Endodermal cell (in vitro differentiated cells): ENCODE measurements around the gene ERAS. TPM values are rescaled to one million over a fixed set of nuclear protein-coding genes. Genes with fewer than 3 reads are reported as not detected.
A peak's percentile ranks its signal among the peaks of the same experiment; 100 is the strongest.

Experiments
- DNase-seq: peaks from one replicate; pipeline ENCODE4 v3.0.0-alpha.2; 2017
- H3K27ac ChIP-seq: 2 replicates; pipeline ENCODE4 v1.5.1; 2013; ENCODE audit warnings: mild to moderate bottlenecking, low read depth, low read length, moderate library complexity
- H3K27me3 ChIP-seq: 2 replicates; pipeline ENCODE4 v1.6.1; 2013; ENCODE audit warnings: mild to moderate bottlenecking, low read length, moderate library complexity; ENCODE audit not compliant: insufficient read depth, control insufficient read depth, poor library complexity, severe bottlenecking
- H3K36me3 ChIP-seq: 2 replicates; pipeline ENCODE4 v1.7.0; 2013; ENCODE audit warnings: mild to moderate bottlenecking, low read length, moderate library complexity; ENCODE audit not compliant: control insufficient read depth, insufficient read depth
- H3K4me1 ChIP-seq: one replicate; pipeline ENCODE4 v1.7.0; 2013; ENCODE audit warnings: low read length; ENCODE audit not compliant: control insufficient read depth, insufficient read depth
- H3K4me3 ChIP-seq: 2 replicates; pipeline ENCODE4 v1.5.1; 2013; ENCODE audit warnings: mild to moderate bottlenecking, low read length, moderate library complexity
- H3K9ac ChIP-seq: 2 replicates; pipeline ENCODE4 v1.6.1; 2013; ENCODE audit warnings: mild to moderate bottlenecking, low read length, moderate library complexity; ENCODE audit not compliant: poor library complexity, severe bottlenecking; ENCODE audit errors: extremely low read depth
- H3K9me3 ChIP-seq: 2 replicates; pipeline ENCODE4 v1.6.1; 2013; ENCODE audit warnings: mild to moderate bottlenecking, low read length, moderate library complexity; ENCODE audit not compliant: control insufficient read depth
- H3K27ac Mint-ChIP-seq: 2 replicates; pipeline ENCODE4 v1.8.0; 2020; ENCODE audit warnings: mixed read lengths
- H3K27me3 Mint-ChIP-seq: 2 replicates; pipeline ENCODE4 v1.8.0; 2021; ENCODE audit warnings: mild to moderate bottlenecking, mixed read lengths; ENCODE audit not compliant: insufficient read depth
- H3K36me3 Mint-ChIP-seq: 2 replicates; pipeline ENCODE4 v1.8.0; 2020; ENCODE audit warnings: low read depth, mixed read lengths
- H3K4me1 Mint-ChIP-seq: 2 replicates; pipeline ENCODE4 v1.8.0; 2020; ENCODE audit warnings: mixed read lengths
- H3K4me3 Mint-ChIP-seq: 2 replicates; pipeline ENCODE4 v1.8.0; 2020; ENCODE audit warnings: mild to moderate bottlenecking, moderate library complexity, mixed read lengths
- H3K9me3 Mint-ChIP-seq: 2 replicates; pipeline ENCODE4 v1.8.0; 2020; ENCODE audit warnings: mild to moderate bottlenecking, mixed read lengths
- CTCF ChIP-seq: fragments of 200-600 bp; sonication (generic); conservative IDR thresholded peaks from 2 replicates; pipeline ENCODE4 v1.5.0; 2021; ENCODE audit warnings: antibody characterized with exemption, mild to moderate bottlenecking
- WGBS, 2 experiments: methylation state at CpG; one replicate each; pipeline versions ENCODE4 v1.1.5 to v1.1.7; 2013; ENCODE audit warnings: missing lambda C conversion rate in 2 of 2, mixed read lengths in 1 of 2; ENCODE audit not compliant: insufficient coverage in 1 of 2, insufficient read length in 1 of 2; 5-methylcytosine and 5-hydroxymethylcytosine counted together
- total RNA-seq, 2 donors: library from RNA; stranded (reverse); fragmentation: NEBNext Ultra II Directional in 1 of 2; extraction: Animal tissue kit (Norgen Biotek cat#: 25700) in 1 of 2; gene quantifications; 2 replicates in 1 of 2; 3 replicates in 1 of 2; pipeline ENCODE4 v1.2.1, GENCODE V29; 2021

ERAS gene
- total RNA-seq, 2 donors from 2014 or later = not detected

DNA sequence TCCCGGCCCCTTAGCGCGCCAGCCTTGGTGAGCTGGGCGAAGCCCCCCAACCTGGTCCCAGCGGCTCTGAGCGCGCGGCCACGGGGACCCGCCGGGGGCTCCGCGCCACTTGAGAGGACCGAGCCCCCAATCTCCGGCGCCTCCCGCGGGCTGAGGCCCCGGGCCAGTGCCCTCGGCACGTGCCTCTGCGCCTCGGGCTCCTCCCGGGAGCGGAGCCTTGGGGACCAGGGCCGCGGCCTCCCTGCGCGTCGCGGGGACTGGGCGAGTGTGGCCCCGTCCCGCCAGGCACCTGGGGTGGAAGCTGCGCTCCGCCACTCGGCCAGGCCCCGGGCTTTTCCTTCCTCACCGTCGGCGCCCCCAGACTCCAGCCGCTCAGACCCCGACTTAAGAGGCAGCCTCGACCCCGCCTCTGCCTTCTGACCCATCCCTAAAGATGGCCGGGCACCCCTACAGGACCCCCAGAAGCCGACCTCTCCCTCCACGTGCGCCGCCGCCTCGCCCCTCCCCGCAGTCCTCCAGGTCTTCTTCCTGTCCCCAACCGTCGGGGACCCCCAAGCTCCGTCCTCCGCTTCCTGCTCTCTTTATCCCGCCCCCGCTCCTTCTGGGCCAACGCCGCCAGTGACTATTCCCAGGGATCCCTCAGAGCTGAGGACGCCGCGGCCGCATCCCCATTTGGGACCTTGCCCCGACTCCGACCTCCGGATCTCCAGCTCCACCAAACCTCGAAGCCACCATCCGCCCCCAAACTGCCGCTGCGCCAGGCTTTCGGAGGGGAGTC is 752 bp downstream of the ERAS start:
- no peak for TF ChIP-seq CTCF
- peaks cover 45% of the 10 kb centered on the region for H3K27me3 Mint-ChIP-seq
- DNase-seq = peak; percentile 69
- H3K9me3 Mint-ChIP-seq = peaks cover 65% of the 10 kb centered on the region
- no peaks in the 10 kb centered on the region for H3K36me3 ChIP-seq
- H3K4me3 ChIP-seq = no peak overlapping the region
- no peak overlapping the region for H3K27ac Mint-ChIP-seq
- WGBS, 2 experiments = 86 to 95% methylated on average over 19 to 67 of the region's 73 CpGs
- H3K36me3 Mint-ChIP-seq = peaks cover 41% of the 10 kb centered on the region
- no peak overlapping the region for H3K9ac ChIP-seq
- H3K4me3 Mint-ChIP-seq = peak overlapping the region; percentile 38
- no peak overlapping the region for H3K27ac ChIP-seq
- no peaks in the 10 kb centered on the region for H3K4me1 ChIP-seq
- peaks cover 17% of the 10 kb centered on the region for H3K27me3 ChIP-seq
- H3K9me3 ChIP-seq = no peaks in the 10 kb centered on the region
- H3K4me1 Mint-ChIP-seq = no peaks in the 10 kb centered on the region

- DNase-seq = no peak
- H3K4me3 ChIP-seq = no peak overlapping the region
- H3K4me3 Mint-ChIP-seq = peak overlapping the region; percentile 38
Observed at GRCh38 chrX:48827654-48827968, 1.3 kb downstream of the ERAS start.

DNA sequence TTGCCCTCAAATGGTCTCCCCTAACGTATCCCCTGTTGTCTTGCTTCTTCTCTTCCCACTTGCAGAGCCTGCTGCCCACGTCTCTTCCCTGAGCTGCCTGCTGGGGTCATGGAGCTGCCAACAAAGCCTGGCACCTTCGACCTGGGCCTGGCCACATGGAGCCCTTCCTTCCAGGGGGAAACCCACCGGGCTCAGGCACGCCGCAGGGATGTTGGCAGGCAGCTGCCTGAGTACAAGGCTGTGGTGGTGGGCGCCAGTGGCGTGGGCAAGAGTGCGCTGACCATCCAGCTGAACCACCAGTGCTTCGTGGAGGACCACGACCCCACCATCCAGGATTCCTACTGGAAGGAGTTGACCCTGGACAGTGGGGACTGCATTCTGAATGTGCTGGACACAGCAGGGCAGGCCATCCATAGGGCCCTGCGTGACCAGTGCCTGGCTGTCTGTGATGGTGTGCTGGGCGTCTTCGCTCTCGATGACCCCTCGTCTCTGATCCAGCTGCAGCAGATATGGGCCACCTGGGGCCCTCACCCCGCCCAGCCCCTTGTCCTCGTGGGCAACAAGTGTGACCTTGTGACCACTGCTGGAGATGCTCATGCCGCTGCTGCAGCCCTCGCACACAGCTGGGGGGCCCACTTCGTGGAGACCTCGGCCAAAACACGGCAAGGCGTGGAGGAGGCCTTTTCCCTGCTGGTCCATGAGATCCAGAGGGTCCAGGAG is 2.9 kb downstream of the ERAS start:
- peaks cover 38% of the 10 kb centered on the region for H3K27me3 ChIP-seq
- H3K36me3 ChIP-seq = no peaks in the 10 kb centered on the region
- no peak overlapping the region for H3K4me3 Mint-ChIP-seq
- no peaks in the 10 kb centered on the region for H3K4me1 Mint-ChIP-seq
- peaks cover 24% of the 10 kb centered on the region for H3K36me3 Mint-ChIP-seq
- TF ChIP-seq CTCF = no peak
- WGBS, 2 experiments = 91 to 100% methylated on average over 8 to 24 of the region's 24 CpGs
- H3K9ac ChIP-seq = no peak overlapping the region
- H3K27me3 Mint-ChIP-seq = peaks cover 66% of the 10 kb centered on the region
- DNase-seq = no peak
- no peaks in the 10 kb centered on the region for H3K4me1 ChIP-seq
- peaks cover 75% of the 10 kb centered on the region for H3K9me3 Mint-ChIP-seq
- no peaks in the 10 kb centered on the region for H3K9me3 ChIP-seq
- no peak overlapping the region for H3K4me3 ChIP-seq
- H3K27ac ChIP-seq = no peak overlapping the region
- H3K27ac Mint-ChIP-seq = no peak overlapping the region

More at GRCh38 chrX:48827654-48827968, 1.3 kb downstream of the ERAS start:
- no peaks in the 10 kb centered on the region for H3K9me3 ChIP-seq
- no peak overlapping the region for H3K27ac ChIP-seq
- H3K27me3 ChIP-seq = peaks cover 23% of the 10 kb centered on the region
- H3K36me3 ChIP-seq = no peaks in the 10 kb centered on the region
- no peak for TF ChIP-seq CTCF
- H3K9ac ChIP-seq = no peak overlapping the region
- no peaks in the 10 kb centered on the region for H3K4me1 Mint-ChIP-seq
- H3K4me1 ChIP-seq = no peaks in the 10 kb centered on the region
- peaks cover 67% of the 10 kb centered on the region for H3K9me3 Mint-ChIP-seq
- 58 to 69% methylated on average over 2 to 4 of the region's 4 CpGs for WGBS, 2 experiments
- H3K27ac Mint-ChIP-seq = no peak overlapping the region
- peaks cover 38% of the 10 kb centered on the region for H3K36me3 Mint-ChIP-seq
- peaks cover 50% of the 10 kb centered on the region for H3K27me3 Mint-ChIP-seq
